ENCODE measurements around the gene BICC1.

The BICC1 gene

GRCh38 chr10:58734116-58734515, 221.4 kb downstream of the BICC1 start:
- no peaks in the 10 kb centered on the region for H4K20me1 ChIP-seq (ENCODE audit: insufficient read depth)
- no peaks in the 10 kb centered on the region for H3K27me3 ChIP-seq (ENCODE audit: insufficient read depth, low read depth)
- H3K9ac ChIP-seq = no peak overlapping the region
- TF ChIP-seq CTCF (conservative IDR thresholded peaks at IDR 0.05; ENCODE audit: low read depth, low read length) = no peak
- H3K4me2 ChIP-seq = peak overlapping the region; percentile 49
- H3K27ac ChIP-seq = peak overlapping the region; percentile 1; the same call in 1 of the 2 replicates
- H3K4me3 ChIP-seq (IDR thresholded peaks at IDR 0.05; ENCODE audit: insufficient read depth, low read depth, low read length) = no peak overlapping the region
- no peaks in the 10 kb centered on the region for H3K79me2 ChIP-seq (ENCODE audit: insufficient read depth, low read depth)
- peaks cover 40% of the 10 kb centered on the region for H3K4me1 ChIP-seq (ENCODE audit: low read depth, poor library complexity, severe bottlenecking)
- H3K36me3 ChIP-seq (ENCODE audit: insufficient read depth) = no peaks in the 10 kb centered on the region
- peak overlapping the region; percentile 6; the same call in 1 of the 2 replicates for H2AFZ ChIP-seq (ENCODE audit: low read depth)

- Histone ChIP-seq H3K9ac (no peak overlapping the region), H3K36me3 (ENCODE audit: insufficient read depth) (no peaks in the 10 kb centered on the region), H3K4me3 (IDR thresholded peaks at IDR 0.05; ENCODE audit: insufficient read depth, low read depth, low read length) (no peak overlapping the region), H3K4me2 (peak overlapping the region; percentile 49), H3K27me3 (ENCODE audit: insufficient read depth, low read depth) (no peaks in the 10 kb centered on the region), H3K27ac (peak overlapping the region; percentile 1; the same call in 1 of the 2 replicates), H4K20me1 (ENCODE audit: insufficient read depth) (no peaks in the 10 kb centered on the region), H3K79me2 (ENCODE audit: insufficient read depth, low read depth) (no peaks in the 10 kb centered on the region), H3K4me1 (ENCODE audit: low read depth, poor library complexity, severe bottlenecking) (peaks cover 40% of the 10 kb centered on the region), H2AFZ (ENCODE audit: low read depth) (no peak overlapping the region)
- no peak for TF ChIP-seq CTCF (conservative IDR thresholded peaks at IDR 0.05; ENCODE audit: low read depth, low read length)
Measured at GRCh38 chr10:58734664-58735063, 222.0 kb downstream of the BICC1 start.

- no peaks in the 10 kb centered on the region for H3K27me3 ChIP-seq (ENCODE audit: insufficient read depth, low read depth)
- H3K4me3 ChIP-seq (IDR thresholded peaks at IDR 0.05; ENCODE audit: insufficient read depth, low read depth, low read length) = no peak overlapping the region
- H3K9ac ChIP-seq = no peak overlapping the region
- H4K20me1 ChIP-seq (ENCODE audit: insufficient read depth) = no peaks in the 10 kb centered on the region
- peaks cover 40% of the 10 kb centered on the region for H3K4me1 ChIP-seq (ENCODE audit: low read depth, poor library complexity, severe bottlenecking)
- no peak overlapping the region; the same call in 1 of the 2 replicates for H2AFZ ChIP-seq (ENCODE audit: low read depth)
- no peaks in the 10 kb centered on the region for H3K36me3 ChIP-seq (ENCODE audit: insufficient read depth)
- peak overlapping the region; percentile 1; the same call in 1 of the 2 replicates for H3K27ac ChIP-seq
- TF ChIP-seq CTCF (conservative IDR thresholded peaks at IDR 0.05; ENCODE audit: low read depth, low read length) = no peak
- H3K79me2 ChIP-seq (ENCODE audit: insufficient read depth, low read depth) = no peaks in the 10 kb centered on the region
- H3K4me2 ChIP-seq = peak overlapping the region; percentile 49
Measured at GRCh38 chr10:58735087-58735486, 222.4 kb downstream of the BICC1 start.

DNA sequence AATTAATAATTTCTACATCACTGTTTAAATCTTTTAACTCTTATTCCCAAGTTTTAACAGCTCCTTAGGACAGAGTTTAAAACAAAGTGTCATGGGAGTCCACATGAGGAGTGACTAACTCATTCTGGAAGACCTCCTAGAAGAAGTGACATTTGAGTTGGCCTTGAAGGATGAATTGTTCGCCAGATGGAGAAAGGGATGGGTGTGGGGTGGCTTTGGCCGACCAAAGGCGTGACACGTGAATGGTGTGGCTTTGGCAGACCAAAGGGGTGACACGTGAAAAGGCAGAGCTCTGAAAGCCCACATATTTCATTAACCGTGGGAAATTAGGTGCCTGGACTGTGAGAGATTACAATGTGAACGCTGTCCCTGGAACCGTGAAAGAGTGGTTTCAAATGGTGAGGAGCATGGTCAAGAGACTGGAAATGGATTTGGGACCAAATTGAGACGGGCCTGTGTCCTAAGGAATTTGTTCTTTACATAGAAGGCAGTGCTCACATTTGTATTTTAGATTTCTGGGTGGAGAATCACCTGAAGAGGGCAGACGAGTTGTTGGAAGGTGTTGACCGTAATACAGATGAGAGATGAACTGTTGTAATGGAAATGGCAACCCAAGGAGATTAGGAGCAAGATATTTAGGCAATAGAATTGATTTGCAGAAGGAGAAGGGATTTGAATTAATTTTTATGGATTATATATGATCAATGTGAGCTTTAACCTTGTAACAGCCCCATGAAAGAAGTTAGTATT, 228.1 kb downstream of the BICC1 start:
- H3K4me2 ChIP-seq = no peak overlapping the region
- no peaks in the 10 kb centered on the region for H3K27me3 ChIP-seq (ENCODE audit: insufficient read depth, low read depth)
- no peak overlapping the region for H2AFZ ChIP-seq (ENCODE audit: low read depth)
- H3K79me2 ChIP-seq (ENCODE audit: insufficient read depth, low read depth) = no peaks in the 10 kb centered on the region
- no peak for TF ChIP-seq CTCF (conservative IDR thresholded peaks at IDR 0.05; ENCODE audit: low read depth, low read length)
- no peak overlapping the region for H3K27ac ChIP-seq
- no peak overlapping the region for H3K9ac ChIP-seq
- peaks cover 17% of the 10 kb centered on the region for H3K4me1 ChIP-seq (ENCODE audit: low read depth, poor library complexity, severe bottlenecking)
- no peaks in the 10 kb centered on the region for H3K36me3 ChIP-seq (ENCODE audit: insufficient read depth)
- no peaks in the 10 kb centered on the region for H4K20me1 ChIP-seq (ENCODE audit: insufficient read depth)
- H3K4me3 ChIP-seq (IDR thresholded peaks at IDR 0.05; ENCODE audit: insufficient read depth, low read depth, low read length) = no peak overlapping the region

Measured in KMS-11 (cell line).